ENCODE results near the gene DSCAM. TPM values are rescaled to one million over a fixed set of nuclear protein-coding genes. Genes with fewer than 3 reads are reported as not detected.
"Not testable (repeated sequence)": the region's sequence is repeated elsewhere in the genome, so short reads cannot be mapped to it uniquely, and the experiment has no call there.

Gene DSCAM
- total RNA-seq, 1 donor from 2014 or later = not detected

- intact Hi-C loops (cut with micrococcal nuclease) = no loop called here
Observed at GRCh38 chr21:40066221-40066620, 780.7 kb downstream of the DSCAM start.

GRCh38 chr21:40060083-40060677, 786.8 kb downstream of the DSCAM start:
- intact Hi-C loops (cut with micrococcal nuclease) = no loop called here

GRCh38 chr21:40057331-40057730, 789.6 kb downstream of the DSCAM start:
- intact Hi-C loops (cut with micrococcal nuclease) = no loop called here

- intact Hi-C loops (cut with micrococcal nuclease) = no loop called here
Observed at GRCh38 chr21:40056031-40056430, 790.9 kb downstream of the DSCAM start.

- intact Hi-C loops (cut with micrococcal nuclease) = no loop called here
Observed at GRCh38 chr21:40054403-40054802, 792.6 kb downstream of the DSCAM start.

GRCh38 chr21:40053007-40053406, 794.0 kb downstream of the DSCAM start:
- intact Hi-C loops (cut with micrococcal nuclease) = no loop called here

GRCh38 chr21:40052276-40052675, 794.7 kb downstream of the DSCAM start:
- intact Hi-C loops (cut with micrococcal nuclease) = no loop called here

GRCh38 chr21:40051801-40052200, 795.2 kb downstream of the DSCAM start:
- intact Hi-C loops (cut with micrococcal nuclease) = no loop called here

- intact Hi-C loops (cut with micrococcal nuclease) = no loop called here
Observed at GRCh38 chr21:40049931-40050290, 797.0 kb downstream of the DSCAM start.

- intact Hi-C loops (cut with micrococcal nuclease) = no loop called here
Observed at GRCh38 chr21:40049031-40049930, 797.7 kb downstream of the DSCAM start.

- intact Hi-C loops (cut with micrococcal nuclease) = no loop called here
Observed at GRCh38 chr21:40047993-40048730, 798.8 kb downstream of the DSCAM start.

- intact Hi-C loops (cut with micrococcal nuclease) = no loop called here
Observed at GRCh38 chr21:40047211-40047610, 799.7 kb downstream of the DSCAM start.

GRCh38 chr21:40043866-40044265, 803.1 kb downstream of the DSCAM start:
- intact Hi-C loops (cut with micrococcal nuclease) = no loop called here

GRCh38 chr21:40043423-40043822, 803.5 kb downstream of the DSCAM start:
- intact Hi-C loops (cut with micrococcal nuclease) = no loop called here

GRCh38 chr21:40041446-40041845, 805.5 kb downstream of the DSCAM start:
- intact Hi-C loops (cut with micrococcal nuclease) = no loop called here

- intact Hi-C loops (cut with micrococcal nuclease) = not testable (repeated sequence)
Observed at GRCh38 chr21:40033156-40033782, 813.7 kb downstream of the DSCAM start.

GRCh38 chr21:40029888-40030287, 817.1 kb downstream of the DSCAM start:
- intact Hi-C loops (cut with micrococcal nuclease) = no loop called here

- intact Hi-C loops (cut with micrococcal nuclease) = not testable (repeated sequence)
Observed at GRCh38 chr21:40028393-40028792, 818.6 kb downstream of the DSCAM start.

- intact Hi-C loops (cut with micrococcal nuclease) = no loop called here
Observed at GRCh38 chr21:40021558-40022351, 825.2 kb downstream of the DSCAM start.

- intact Hi-C loops (cut with micrococcal nuclease) = no loop called here
Observed at GRCh38 chr21:40020651-40021050, 826.3 kb downstream of the DSCAM start.

Measured in T-helper 1 cell treated with Interleukin-12 subunit alpha and Interleukin-12 subunit beta and Interleukin-4 antibody, amounts not matched to agents 30 ng/mL and 1 ng/mL, for 36 hours (primary cell).